ENCODE data around the gene NKTR. TPM values are rescaled to one million over a fixed set of nuclear protein-coding genes. Genes with fewer than 3 reads are reported as not detected.
A peak's percentile ranks its signal among the peaks of the same experiment; 100 is the strongest.

Gene NKTR
- total RNA-seq, 1 donor = 80.3 TPM

DNA sequence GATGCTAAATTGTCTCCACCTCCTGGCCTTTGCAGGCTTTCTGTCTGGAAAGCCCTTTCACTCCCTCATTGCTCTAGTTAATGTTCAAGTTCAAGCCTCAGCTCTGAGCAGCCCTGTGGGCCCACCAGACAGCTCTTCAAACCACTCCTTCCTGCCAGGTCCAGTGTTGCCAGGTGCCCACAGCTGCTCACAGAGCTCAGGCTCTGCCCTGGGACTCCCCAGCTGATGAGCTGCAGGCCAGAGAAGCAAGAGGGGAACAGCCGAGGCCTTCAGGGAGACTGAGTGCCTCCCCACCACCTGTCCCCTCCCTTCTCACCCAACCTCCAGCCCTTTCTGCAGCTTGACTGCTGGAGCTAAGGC, 51.7 kb downstream of the NKTR start:
- Histone ChIP-seq H3K4me2 (ENCODE audit: insufficient read depth, low read length) (peak overlapping the region; percentile 95), H3K79me2 (ENCODE audit: insufficient read depth, low read length) (peaks cover 70% of the 10 kb centered on the region), H3K4me1 (ENCODE audit: insufficient read depth, low read length) (peaks cover 64% of the 10 kb centered on the region), H3K36me3 (ENCODE audit: insufficient read depth, low read length) (peaks cover 21% of the 10 kb centered on the region), H3K27me3 (ENCODE audit: insufficient read depth, low read length) (no peaks in the 10 kb centered on the region), H2AFZ (ENCODE audit: low read length) (no peak overlapping the region), H3K27ac (ENCODE audit: low read depth, low read length) (peak overlapping the region; percentile 86), H4K20me1 (ENCODE audit: insufficient read depth, low read length) (peaks cover 57% of the 10 kb centered on the region), H3K9me3 (ENCODE audit: low read depth, low read length) (no peaks in the 10 kb centered on the region), H3K4me3 (ENCODE audit: insufficient read depth, low read length) (peak overlapping the region; percentile 90)
- peak; percentile 91 for DNase-seq (ENCODE audit: insufficient read length, low spot score, missing footprints)
- TF ChIP-seq, protein P1, sequence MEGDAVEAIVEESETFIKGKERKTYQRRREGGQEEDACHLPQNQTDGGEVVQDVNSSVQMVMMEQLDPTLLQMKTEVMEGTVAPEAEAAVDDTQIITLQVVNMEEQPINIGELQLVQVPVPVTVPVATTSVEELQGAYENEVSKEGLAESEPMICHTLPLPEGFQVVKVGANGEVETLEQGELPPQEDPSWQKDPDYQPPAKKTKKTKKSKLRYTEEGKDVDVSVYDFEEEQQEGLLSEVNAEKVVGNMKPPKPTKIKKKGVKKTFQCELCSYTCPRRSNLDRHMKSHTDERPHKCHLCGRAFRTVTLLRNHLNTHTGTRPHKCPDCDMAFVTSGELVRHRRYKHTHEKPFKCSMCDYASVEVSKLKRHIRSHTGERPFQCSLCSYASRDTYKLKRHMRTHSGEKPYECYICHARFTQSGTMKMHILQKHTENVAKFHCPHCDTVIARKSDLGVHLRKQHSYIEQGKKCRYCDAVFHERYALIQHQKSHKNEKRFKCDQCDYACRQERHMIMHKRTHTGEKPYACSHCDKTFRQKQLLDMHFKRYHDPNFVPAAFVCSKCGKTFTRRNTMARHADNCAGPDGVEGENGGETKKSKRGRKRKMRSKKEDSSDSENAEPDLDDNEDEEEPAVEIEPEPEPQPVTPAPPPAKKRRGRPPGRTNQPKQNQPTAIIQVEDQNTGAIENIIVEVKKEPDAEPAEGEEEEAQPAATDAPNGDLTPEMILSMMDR (IDR thresholded peaks at IDR 0.05; ENCODE audit: extremely low read depth, low read depth, low read length) = no peak

DNA sequence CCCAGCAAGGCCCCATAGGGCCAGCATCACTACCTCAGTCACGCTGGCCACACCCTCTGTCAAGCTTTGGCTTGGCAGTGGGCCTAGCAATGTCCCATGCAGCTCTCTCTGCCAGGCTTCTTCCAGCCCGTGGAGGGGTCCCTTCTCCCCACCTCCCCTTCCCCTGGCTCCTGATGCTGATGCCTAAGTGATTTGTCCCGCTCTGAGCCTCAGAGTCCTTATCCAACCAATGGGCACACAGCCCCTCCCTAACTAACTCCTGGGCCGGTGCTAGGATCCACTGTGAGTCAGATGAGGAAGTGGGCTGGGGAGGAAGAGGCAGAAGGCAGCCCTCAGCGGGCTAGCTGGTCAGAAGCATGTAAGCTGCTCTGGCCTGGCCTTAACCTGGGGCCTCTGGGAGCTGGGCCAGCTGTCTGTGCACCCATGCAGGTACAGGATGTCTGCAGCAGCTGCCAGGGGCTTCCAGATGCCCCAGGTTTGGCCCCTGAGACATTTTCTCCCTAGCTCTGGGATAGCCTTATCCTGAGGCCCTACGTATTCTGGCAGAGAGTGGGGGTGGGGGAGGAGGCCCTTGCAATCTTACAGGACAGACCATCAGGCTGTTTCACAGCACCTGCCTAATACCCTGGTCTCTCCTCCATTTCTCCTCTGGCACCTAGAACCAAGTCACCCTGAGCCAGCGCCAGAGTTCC, 52.3 kb downstream of the NKTR start:
- H3K27me3 ChIP-seq (ENCODE audit: insufficient read depth, low read length) = no peaks in the 10 kb centered on the region
- H3K4me1 ChIP-seq (ENCODE audit: insufficient read depth, low read length) = peaks cover 63% of the 10 kb centered on the region
- no peaks in the 10 kb centered on the region for H3K9me3 ChIP-seq (ENCODE audit: low read depth, low read length)
- TF ChIP-seq, protein P1 (IDR thresholded peaks at IDR 0.05; ENCODE audit: extremely low read depth, low read depth, low read length) = no peak
- peaks cover 61% of the 10 kb centered on the region for H4K20me1 ChIP-seq (ENCODE audit: insufficient read depth, low read length)
- H3K36me3 ChIP-seq (ENCODE audit: insufficient read depth, low read length) = peaks cover 16% of the 10 kb centered on the region
- peak overlapping the region; percentile 86 for H3K27ac ChIP-seq (ENCODE audit: low read depth, low read length)
- H3K79me2 ChIP-seq (ENCODE audit: insufficient read depth, low read length) = peaks cover 70% of the 10 kb centered on the region
- DNase-seq (ENCODE audit: insufficient read length, low spot score, missing footprints) = peak; percentile 98
- peak overlapping the region; percentile 95 for H3K4me2 ChIP-seq (ENCODE audit: insufficient read depth, low read length)
- no peak overlapping the region for H2AFZ ChIP-seq (ENCODE audit: low read length)
- peak overlapping the region; percentile 90 for H3K4me3 ChIP-seq (ENCODE audit: insufficient read depth, low read length)

DNA sequence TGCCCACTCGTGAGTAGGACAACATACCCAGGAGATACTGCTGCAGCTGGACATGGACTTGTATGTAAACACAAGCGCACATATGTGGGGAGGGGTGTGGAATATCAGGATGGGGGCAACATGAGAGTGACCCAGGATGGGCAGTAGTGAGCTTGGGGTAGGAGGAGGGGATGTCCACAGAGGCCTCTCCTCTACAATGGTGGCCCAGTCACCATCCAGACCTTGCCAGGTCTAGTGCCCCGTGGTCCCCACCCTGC, 52.7 kb downstream of the NKTR start:
- no peak for DNase-seq (ENCODE audit: insufficient read length, low spot score, missing footprints)
- H3K27ac ChIP-seq (ENCODE audit: low read depth, low read length) = peak overlapping the region; percentile 86
- peaks cover 63% of the 10 kb centered on the region for H4K20me1 ChIP-seq (ENCODE audit: insufficient read depth, low read length)
- no peaks in the 10 kb centered on the region for H3K27me3 ChIP-seq (ENCODE audit: insufficient read depth, low read length)
- peaks cover 58% of the 10 kb centered on the region for H3K4me1 ChIP-seq (ENCODE audit: insufficient read depth, low read length)
- peaks cover 17% of the 10 kb centered on the region for H3K36me3 ChIP-seq (ENCODE audit: insufficient read depth, low read length)
- peaks cover 66% of the 10 kb centered on the region for H3K79me2 ChIP-seq (ENCODE audit: insufficient read depth, low read length)
- H3K4me3 ChIP-seq (ENCODE audit: insufficient read depth, low read length) = peak overlapping the region; percentile 90
- no peak overlapping the region for H2AFZ ChIP-seq (ENCODE audit: low read length)
- H3K4me2 ChIP-seq (ENCODE audit: insufficient read depth, low read length) = peak overlapping the region; percentile 95
- no peaks in the 10 kb centered on the region for H3K9me3 ChIP-seq (ENCODE audit: low read depth, low read length)
- TF ChIP-seq, protein P1 (IDR thresholded peaks at IDR 0.05; ENCODE audit: extremely low read depth, low read depth, low read length) = no peak

DNA sequence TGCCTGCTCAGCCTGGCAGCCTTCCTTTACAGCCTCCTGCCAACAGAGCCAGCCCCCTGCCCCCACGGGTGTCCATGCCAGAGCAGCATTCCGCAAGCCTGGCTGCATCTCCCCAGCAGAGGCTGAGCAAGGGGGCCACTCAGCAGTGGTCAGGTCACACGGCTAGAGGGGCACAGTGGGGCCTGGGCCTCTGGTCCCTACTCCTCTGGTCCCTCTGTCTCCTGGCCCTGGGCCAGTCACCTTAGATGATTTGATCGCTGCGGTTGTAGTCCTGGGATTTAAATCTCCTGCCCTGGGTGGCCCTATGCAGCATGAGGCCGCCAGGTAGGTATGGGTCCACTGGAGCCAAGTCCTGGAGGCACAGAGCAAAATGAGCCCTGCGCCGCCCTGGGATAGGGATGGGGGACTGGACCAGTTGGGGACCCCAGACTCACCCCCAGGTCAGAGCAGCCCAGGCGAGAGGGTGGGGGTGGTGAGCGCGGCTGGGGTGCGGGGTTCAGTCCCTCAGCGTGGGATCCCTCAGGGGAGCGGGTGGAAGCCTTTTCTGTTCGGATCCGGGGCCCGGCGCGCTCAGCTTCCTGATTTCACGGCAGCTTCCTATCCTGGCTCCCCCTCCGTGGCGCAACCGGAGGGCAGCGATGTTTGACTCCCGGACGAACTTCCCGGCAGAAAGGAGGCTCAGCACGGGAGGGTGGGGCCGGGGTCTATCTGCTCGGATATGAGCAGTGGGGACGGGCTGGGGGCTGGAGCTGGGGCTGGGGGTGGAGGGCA, 53.3 kb downstream of the NKTR start, which contains the start of gene ZBTB47:
TSS of gene ZBTB47 (plus strand) at position 138 of the 771 bp plus-strand sequence. CDS start 4,659 bp downstream, outside the sequence.
- H3K27ac ChIP-seq (ENCODE audit: low read depth, low read length) = peak within 1 kb of the TSS; percentile 86
- peak; percentile 94 for DNase-seq (ENCODE audit: insufficient read length, low spot score, missing footprints)
- TF ChIP-seq, protein P1 (IDR thresholded peaks at IDR 0.05; ENCODE audit: extremely low read depth, low read depth, low read length) = no peak
- H3K9me3 ChIP-seq (ENCODE audit: low read depth, low read length) = no peaks in the 10 kb centered on the region
- peak within 1 kb of the TSS; percentile 90 for H3K4me3 ChIP-seq (ENCODE audit: insufficient read depth, low read length)
- H3K27me3 ChIP-seq (ENCODE audit: insufficient read depth, low read length) = no peaks in the 10 kb centered on the region
- peaks cover 60% of the 10 kb centered on the region for H4K20me1 ChIP-seq (ENCODE audit: insufficient read depth, low read length)
- H3K36me3 ChIP-seq (ENCODE audit: insufficient read depth, low read length) = peaks cover 18% of the 10 kb centered on the region
- peak within 1 kb of the TSS; percentile 60 for H2AFZ ChIP-seq (ENCODE audit: low read length)
- peaks cover 66% of the 10 kb centered on the region for H3K79me2 ChIP-seq (ENCODE audit: insufficient read depth, low read length)
- peak within 1 kb of the TSS; percentile 95 for H3K4me2 ChIP-seq (ENCODE audit: insufficient read depth, low read length)
- H3K4me1 ChIP-seq (ENCODE audit: insufficient read depth, low read length) = peaks cover 53% of the 10 kb centered on the region
